Calu3 (cell line): ENCODE results near the gene APH1B. TPM values are rescaled to one million over a fixed set of nuclear protein-coding genes. Genes with fewer than 3 reads are reported as not detected.

Experiments used
- Bru-seq: library from RNA; stranded (reverse); fragments of 400-500 nt; gene quantifications from one replicate; lab custom pipeline; 2021; lab: Mats Ljungman, UMichigan
- BruChase-seq, 2 experiments: library from RNA; stranded (reverse); fragments of 400-500 nt; gene quantifications; one replicate each; lab custom pipeline; 2021; lab: Mats Ljungman, UMichigan
- BruUV-seq: library from RNA; stranded (reverse); fragments of 400-500 nt; replicated peaks from 2 replicates; lab custom pipeline; 2021; lab: Mats Ljungman, UMichigan
- CTCF ChIA-PET: fragments of 300-600 bp; sonication (Branson Sonifier 250); formaldehyde crosslinking; loops from one replicate; lab custom pipeline; 2022; ENCODE audit warnings: antibody characterized with exemption; lab: Charles Lee
- DNase-seq: peaks from one replicate; pipeline ENCODE4 v3.0.0; 2022
- H3K27ac Mint-ChIP-seq: one replicate; pipeline ENCODE4 v1.8.0; 2022; ENCODE audit warnings: mixed read lengths; ENCODE audit not compliant: unreplicated experiment
- H3K27me3 Mint-ChIP-seq: one replicate; pipeline ENCODE4 v1.8.0; 2022; ENCODE audit warnings: mixed read lengths; ENCODE audit not compliant: unreplicated experiment
- H3K36me3 Mint-ChIP-seq: one replicate; pipeline ENCODE4 v1.8.0; 2022; ENCODE audit warnings: mild to moderate bottlenecking, moderate library complexity, mixed read lengths; ENCODE audit not compliant: insufficient read depth, unreplicated experiment
- H3K4me1 Mint-ChIP-seq: one replicate; pipeline ENCODE4 v1.8.0; 2022; ENCODE audit warnings: mild to moderate bottlenecking, low read depth, mixed read lengths; ENCODE audit not compliant: unreplicated experiment
- H3K4me3 Mint-ChIP-seq: one replicate; pipeline ENCODE4 v1.8.0; 2022; ENCODE audit warnings: mild to moderate bottlenecking, low read depth, moderate library complexity, mixed read lengths; ENCODE audit not compliant: unreplicated experiment
- H3K9me3 Mint-ChIP-seq: one replicate; pipeline ENCODE4 v1.8.0; 2022; ENCODE audit warnings: low read depth, mixed read lengths; ENCODE audit not compliant: unreplicated experiment
- CTCF ChIP-seq: fragments of 200-600 bp; IDR thresholded peaks from one replicate; pipeline ENCODE4 v1.8.0; 2022; ENCODE audit warnings: antibody characterized with exemption; ENCODE audit not compliant: unreplicated experiment
- intact Hi-C: fragments of 100-400 bp; cut with micrococcal nuclease; formaldehyde crosslinking; loops from one replicate; pipeline ENCODE4 v1.10.0; 2022; ENCODE audit not compliant: unreplicated experiment
- long read RNA-seq: library from polyadenylated mRNA; stranded (forward); transcript quantifications from one replicate; pipeline ENCODE4 v2.0.0, GENCODE V29; 2022
- total RNA-seq: library from RNA; stranded (reverse); gene quantifications from 2 replicates; pipeline ENCODE4 v1.2.3, GENCODE V29; 2022

The APH1B gene
- 11.4 and 11.6 TPM in 2 replicates for total RNA-seq
- Bru-seq, nascent RNA = percentile 60 among the genes with signal in this experiment
- percentile 56 among the genes with signal in this experiment for BruChase-seq, experiment 1, labeled RNA remaining after a 6-hour chase
- percentile 57 among the genes with signal in this experiment for BruChase-seq, experiment 2, labeled RNA remaining after a 2-hour chase
- long read RNA-seq, full-length matches to known transcripts = 3 of 5 reads
- long read RNA-seq, partial matches to known transcripts = 0 of 5 reads
- long read RNA-seq, other reads (novel, unspliced or antisense) = 2 of 5 reads

GRCh38 chr15:63277038-63277892 is at the start of gene APH1B:
Gene APH1B (plus strand): TSS chr15:63277605. CDS start chr15:63277624, 19 bp downstream.
- CTCF ChIA-PET = interaction anchor here (0.6 to 1.6 kb wide), 6 partner anchors 12 to 842 kb away, joined by 3 to 7 read pairs (median 4); no protein-coding TSS in a partner anchor
- peak within 1 kb of the TSS; percentile 76 for H3K4me3 Mint-ChIP-seq
- H3K9me3 Mint-ChIP-seq = no peaks in the 10 kb centered on the region
- TF ChIP-seq CTCF = no peak
- no TSS peak for BruUV-seq
- peaks cover 20% of the 10 kb centered on the region for H3K36me3 Mint-ChIP-seq
- DNase-seq = peak; percentile 77
- intact Hi-C loops = loop anchor here (5.0 kb wide), 2 partner anchors 75 to 110 kb away; no protein-coding TSS in a partner anchor
- no peaks in the 10 kb centered on the region for H3K27me3 Mint-ChIP-seq
- no peaks in the 10 kb centered on the region for H3K4me1 Mint-ChIP-seq
- peak within 1 kb of the TSS; percentile 60 for H3K27ac Mint-ChIP-seq

- no peak overlapping the region for H3K27ac Mint-ChIP-seq
- CTCF ChIA-PET = interaction anchor here (0.8 kb wide), 1 partner anchor 9 kb away, joined by 4 read pairs; no protein-coding TSS in a partner anchor
- no peaks in the 10 kb centered on the region for H3K36me3 Mint-ChIP-seq
- no peak for DNase-seq
- no peak for TF ChIP-seq CTCF
- intact Hi-C loops = no loop called here
- no TSS peak for BruUV-seq
- H3K9me3 Mint-ChIP-seq = no peaks in the 10 kb centered on the region
- peaks cover 8% of the 10 kb centered on the region for H3K4me1 Mint-ChIP-seq
- H3K4me3 Mint-ChIP-seq = no peak overlapping the region
- no peaks in the 10 kb centered on the region for H3K27me3 Mint-ChIP-seq
Measured at GRCh38 chr15:63227689-63228088, 49.7 kb upstream of the APH1B start.

GRCh38 chr15:63231206-63231605 is 46.2 kb upstream of the APH1B start:
- DNase-seq = no peak
- TF ChIP-seq CTCF = no peak
- peaks cover 5% of the 10 kb centered on the region for H3K36me3 Mint-ChIP-seq
- no peak overlapping the region for H3K27ac Mint-ChIP-seq
- intact Hi-C loops = no loop called here
- no peaks in the 10 kb centered on the region for H3K27me3 Mint-ChIP-seq
- H3K4me3 Mint-ChIP-seq = no peak overlapping the region
- CTCF ChIA-PET = interaction anchor here (0.7 to 0.9 kb wide), 2 partner anchors 10 to 24 kb away, joined by 3 to 4 read pairs; no protein-coding TSS in a partner anchor
- no TSS peak for BruUV-seq
- H3K4me1 Mint-ChIP-seq = peaks cover 26% of the 10 kb centered on the region
- H3K9me3 Mint-ChIP-seq = no peaks in the 10 kb centered on the region

- intact Hi-C loops = no loop called here
- Mint-ChIP-seq H3K27ac (no peak overlapping the region), H3K27me3 (no peaks in the 10 kb centered on the region)
Measured at GRCh38 chr15:63231706-63232105, 45.7 kb upstream of the APH1B start.

More at GRCh38 chr15:63231706-63232105, 45.7 kb upstream of the APH1B start:
- no peak for TF ChIP-seq CTCF
- BruUV-seq = no TSS peak
- Mint-ChIP-seq H3K4me1 (peaks cover 26% of the 10 kb centered on the region), H3K36me3 (peaks cover 5% of the 10 kb centered on the region), H3K4me3 (no peak overlapping the region), H3K9me3 (no peaks in the 10 kb centered on the region)
- no peak for DNase-seq
- CTCF ChIA-PET = no interaction called here
